ENCODE measurements around the gene SYT2.
A peak's percentile ranks its signal among the peaks of the same experiment; 100 is the strongest.
"Not testable (repeated sequence)": the region's sequence is repeated elsewhere in the genome, so short reads cannot be mapped to it uniquely, and the experiment has no call there.

SYT2 gene

GRCh38 chr1:202642619-202643291 is 67.5 kb downstream of the SYT2 start:
- no peak for DNase-seq (ENCODE audit: low spot score)

GRCh38 chr1:202642212-202642611 is 68.0 kb downstream of the SYT2 start:
- no peak for DNase-seq (ENCODE audit: low spot score)

GRCh38 chr1:202639500-202639899 is 70.8 kb downstream of the SYT2 start:
- no peak for DNase-seq (ENCODE audit: low spot score)

- not testable (repeated sequence) for DNase-seq (ENCODE audit: low spot score)
Measured at GRCh38 chr1:202638701-202639305, 71.5 kb downstream of the SYT2 start.

GRCh38 chr1:202638019-202638700 is 72.1 kb downstream of the SYT2 start:
- DNase-seq (ENCODE audit: low spot score): no peak

- not testable (repeated sequence) for DNase-seq (ENCODE audit: low spot score)
Measured at GRCh38 chr1:202637321-202638018, 72.8 kb downstream of the SYT2 start.

- DNase-seq (ENCODE audit: low spot score): not testable (repeated sequence)
Measured at GRCh38 chr1:202636171-202636570, 74.1 kb downstream of the SYT2 start.

GRCh38 chr1:202632241-202632640 is 78.0 kb downstream of the SYT2 start:
- no peak for DNase-seq (ENCODE audit: low spot score)

GRCh38 chr1:202631076-202631923 is 79.0 kb downstream of the SYT2 start:
- no peak for DNase-seq (ENCODE audit: low spot score)

- DNase-seq (ENCODE audit: low spot score): no peak
Measured at GRCh38 chr1:202630541-202630940, 79.7 kb downstream of the SYT2 start.

- DNase-seq (ENCODE audit: low spot score): not testable (repeated sequence)
Measured at GRCh38 chr1:202630096-202630495, 80.2 kb downstream of the SYT2 start.

GRCh38 chr1:202629257-202629811 is 80.9 kb downstream of the SYT2 start:
- not testable (repeated sequence) for DNase-seq (ENCODE audit: low spot score)

GRCh38 chr1:202628646-202629215 is 81.5 kb downstream of the SYT2 start:
- no peak for DNase-seq (ENCODE audit: low spot score)

- no peak for DNase-seq (ENCODE audit: low spot score)
Measured at GRCh38 chr1:202627841-202628565, 82.3 kb downstream of the SYT2 start.

- DNase-seq (ENCODE audit: low spot score): peak; percentile 28
Measured at GRCh38 chr1:202627036-202627435, 83.2 kb downstream of the SYT2 start.

- DNase-seq (ENCODE audit: low spot score): peak; percentile 58
Measured at GRCh38 chr1:202625416-202626360, 84.6 kb downstream of the SYT2 start.

- no peak for DNase-seq (ENCODE audit: low spot score)
Measured at GRCh38 chr1:202624781-202625108, 85.5 kb downstream of the SYT2 start.

- DNase-seq (ENCODE audit: low spot score): no peak
Measured at GRCh38 chr1:202624088-202624780, 86.0 kb downstream of the SYT2 start.

GRCh38 chr1:202623476-202623875 is 86.8 kb downstream of the SYT2 start:
- not testable (repeated sequence) for DNase-seq (ENCODE audit: low spot score)

All from kidney capillary endothelial cell (primary cell).